PC-3 (cell line): Measurements from ENCODE around the gene TAAR2.

Experiments used
- EZH2 ChIP-seq: fragments of 300-600 bp; sonication (generic); IDR thresholded peaks from one replicate; pipeline ENCODE4 v1.6.1; 2017; ENCODE audit warnings: antibody characterized with exemption, mild to moderate bottlenecking, low read length; ENCODE audit not compliant: unreplicated experiment
- EZH2phosphoT487 ChIP-seq: fragments of 300-600 bp; sonication (generic); IDR thresholded peaks from 2 replicates; pipeline ENCODE4 v1.6.1; 2018; ENCODE audit warnings: mild to moderate bottlenecking, antibody characterized with exemption, low read length, borderline replicate concordance
- TF ChIP-seq, protein P1 (sequence below): fragments of 300-600 bp; sonication (generic); conservative IDR thresholded peaks from 2 replicates; pipeline ENCODE4 v1.5.1; 2017; ENCODE audit warnings: antibody characterized with exemption, low read depth, mild to moderate bottlenecking, low read length

DNA sequence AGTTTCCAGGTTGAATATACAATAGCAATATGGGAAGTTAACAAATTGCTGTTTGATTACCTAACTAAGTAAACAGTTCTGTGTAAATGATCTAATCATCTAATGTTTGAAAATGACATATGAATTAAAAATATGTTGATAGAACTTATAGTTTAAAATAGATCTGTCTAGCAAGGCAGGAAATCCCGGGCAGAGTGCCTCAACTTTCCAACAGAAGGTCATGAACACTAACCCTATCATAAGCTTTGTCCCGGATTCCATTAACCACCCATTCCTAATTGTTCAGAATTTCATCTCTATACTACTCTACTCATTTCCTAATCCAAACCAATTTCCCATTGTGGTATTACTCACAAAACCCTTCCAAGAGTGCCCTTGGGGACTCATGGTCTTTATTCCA is 24.8 kb upstream of the TAAR2 start:
- TF ChIP-seq, protein P1, sequence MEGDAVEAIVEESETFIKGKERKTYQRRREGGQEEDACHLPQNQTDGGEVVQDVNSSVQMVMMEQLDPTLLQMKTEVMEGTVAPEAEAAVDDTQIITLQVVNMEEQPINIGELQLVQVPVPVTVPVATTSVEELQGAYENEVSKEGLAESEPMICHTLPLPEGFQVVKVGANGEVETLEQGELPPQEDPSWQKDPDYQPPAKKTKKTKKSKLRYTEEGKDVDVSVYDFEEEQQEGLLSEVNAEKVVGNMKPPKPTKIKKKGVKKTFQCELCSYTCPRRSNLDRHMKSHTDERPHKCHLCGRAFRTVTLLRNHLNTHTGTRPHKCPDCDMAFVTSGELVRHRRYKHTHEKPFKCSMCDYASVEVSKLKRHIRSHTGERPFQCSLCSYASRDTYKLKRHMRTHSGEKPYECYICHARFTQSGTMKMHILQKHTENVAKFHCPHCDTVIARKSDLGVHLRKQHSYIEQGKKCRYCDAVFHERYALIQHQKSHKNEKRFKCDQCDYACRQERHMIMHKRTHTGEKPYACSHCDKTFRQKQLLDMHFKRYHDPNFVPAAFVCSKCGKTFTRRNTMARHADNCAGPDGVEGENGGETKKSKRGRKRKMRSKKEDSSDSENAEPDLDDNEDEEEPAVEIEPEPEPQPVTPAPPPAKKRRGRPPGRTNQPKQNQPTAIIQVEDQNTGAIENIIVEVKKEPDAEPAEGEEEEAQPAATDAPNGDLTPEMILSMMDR, result no peak
- TF ChIP-seq EZH2 (no peak), EZH2phosphoT487 (no peak)
